ENCODE results near the gene CSF2RB.
"Not testable (repeated sequence)": the region's sequence is repeated elsewhere in the genome, so short reads cannot be mapped to it uniquely, and the experiment has no call there.

Gene CSF2RB

GRCh38 chr22:36968249-36968964, 55.0 kb downstream of the CSF2RB start:
- DNase-seq (ENCODE audit: low spot score) = no peak

- no peak for DNase-seq (ENCODE audit: low spot score)
Measured at GRCh38 chr22:36971341-36972125, 58.1 kb downstream of the CSF2RB start.

GRCh38 chr22:36976606-36977005, 63.2 kb downstream of the CSF2RB start:
- DNase-seq (ENCODE audit: low spot score) = no peak

- DNase-seq (ENCODE audit: low spot score) = no peak
Measured at GRCh38 chr22:36977401-36977861, 64.0 kb downstream of the CSF2RB start.

GRCh38 chr22:36977947-36978660, 64.7 kb downstream of the CSF2RB start:
- peak; percentile 89 for DNase-seq (ENCODE audit: low spot score)

GRCh38 chr22:36979016-36979910, 65.8 kb downstream of the CSF2RB start:
- no peak for DNase-seq (ENCODE audit: low spot score)

DNA sequence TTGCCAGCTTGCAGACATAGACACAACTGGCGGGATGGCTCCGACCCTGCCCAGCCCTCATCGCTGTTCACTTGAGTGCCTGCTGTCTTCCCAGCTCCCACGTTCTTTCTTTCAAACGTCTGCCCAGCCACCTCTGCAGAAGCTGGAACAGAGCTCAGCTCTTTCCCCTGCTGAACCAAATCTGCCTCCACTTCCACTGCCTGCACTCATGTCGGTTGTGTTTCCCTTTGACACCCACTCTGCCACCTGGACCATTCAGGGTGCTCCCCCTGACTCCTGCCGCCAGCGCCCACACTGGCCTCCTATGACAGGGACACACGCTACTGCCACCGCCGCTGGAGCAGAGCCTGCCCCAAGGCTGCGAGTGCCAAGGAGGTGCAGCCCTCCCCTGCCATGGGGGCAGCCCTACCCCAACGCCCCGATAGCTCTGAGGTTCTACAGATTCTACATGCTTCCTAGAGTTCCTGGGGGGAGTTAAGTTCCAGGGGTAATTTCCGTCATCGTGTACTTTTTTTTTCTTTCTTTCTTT, 67.9 kb downstream of the CSF2RB start:
- no peak for DNase-seq (ENCODE audit: low spot score)

GRCh38 chr22:36982136-36982535, 68.7 kb downstream of the CSF2RB start:
- DNase-seq (ENCODE audit: low spot score) = no peak

- no peak for DNase-seq (ENCODE audit: low spot score)
Measured at GRCh38 chr22:36985211-36985889, 71.9 kb downstream of the CSF2RB start.

DNA sequence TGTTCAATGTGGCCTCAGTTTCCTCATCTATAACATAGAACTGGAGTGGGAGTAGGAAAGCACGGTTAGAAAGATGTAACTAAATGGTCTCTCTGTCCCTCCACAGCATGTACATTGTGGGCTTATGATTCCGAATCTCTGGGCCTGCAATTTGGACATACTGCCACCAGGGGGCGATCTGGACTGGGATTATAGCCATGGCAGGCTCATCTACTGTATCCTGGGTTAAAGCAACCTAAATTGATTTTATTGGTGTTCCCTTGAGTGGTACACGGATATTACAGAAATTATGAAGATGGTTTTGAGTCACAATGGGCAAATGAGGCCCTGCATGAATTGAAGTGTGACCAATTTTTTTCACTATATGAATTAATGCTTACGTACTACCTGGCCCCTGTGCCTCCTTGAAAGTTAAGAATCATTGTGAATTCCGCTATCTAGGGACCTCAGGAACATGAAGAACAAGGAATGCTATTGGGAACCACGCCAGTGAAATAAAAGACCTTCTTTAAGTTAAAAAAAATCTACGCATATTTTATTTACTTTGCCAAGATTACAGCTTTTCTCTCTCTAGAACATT, 72.9 kb downstream of the CSF2RB start:
- DNase-seq (ENCODE audit: low spot score) = no peak

GRCh38 chr22:36988075-36988832, 74.8 kb downstream of the CSF2RB start:
- no peak for DNase-seq (ENCODE audit: low spot score)

DNA sequence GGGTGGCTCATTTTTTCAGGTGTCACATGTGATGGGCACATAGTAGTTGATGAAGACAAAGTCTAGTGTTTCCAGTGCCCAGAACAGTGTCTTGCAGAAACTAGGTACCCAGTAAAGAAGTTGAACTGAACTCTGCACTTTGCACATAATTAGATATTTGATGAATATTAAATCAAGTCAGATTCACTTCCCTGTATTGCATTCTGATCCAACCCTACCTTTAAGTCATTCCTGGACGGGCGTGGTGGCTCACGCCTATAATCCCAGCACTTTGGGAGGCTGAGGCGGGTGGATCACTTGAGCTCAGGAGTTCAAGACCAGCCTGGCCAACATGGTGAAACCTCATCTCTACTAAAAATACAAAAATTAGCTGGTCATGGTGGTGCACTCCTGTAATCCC, 75.6 kb downstream of the CSF2RB start:
- not testable (repeated sequence) for DNase-seq (ENCODE audit: low spot score)
